ENCODE results near the gene RPL36AL. TPM values are rescaled to one million over a fixed set of nuclear protein-coding genes. Genes with fewer than 3 reads are reported as not detected.

Gene RPL36AL
- total RNA-seq, 1 donor from 2014 or later: 194 TPM

GRCh38 chr14:49594347-49595091 lies 25.9 kb downstream of the RPL36AL start:
- peaks cover 2% of the 10 kb centered on the region for H3K4me1 Mint-ChIP-seq (ENCODE audit: low read depth, unreplicated experiment)
- DNase-seq (ENCODE audit: low read depth) (peak; percentile 78), FAIRE-seq (no peak)
- H3K27me3 Mint-ChIP-seq (ENCODE audit: low read depth, unreplicated experiment): no peaks in the 10 kb centered on the region
- H3K4me3 Mint-ChIP-seq (ENCODE audit: unreplicated experiment): no peak overlapping the region
- Histone ChIP-seq H3K79me2 (ENCODE audit: insufficient read depth, low read length) (peaks cover 21% of the 10 kb centered on the region), H3K36me3 (ENCODE audit: insufficient read depth, low read length) (no peaks in the 10 kb centered on the region), H3K9ac (ENCODE audit: low read length) (no peak overlapping the region), H3K27me3 (ENCODE audit: insufficient read depth, low read length) (no peaks in the 10 kb centered on the region), H3K4me1 (ENCODE audit: insufficient read depth, low read length) (peaks cover 13% of the 10 kb centered on the region), H3K4me2 (ENCODE audit: low read length) (peak overlapping the region; percentile 23), H3K27ac (ENCODE audit: low read depth, low read length) (no peak overlapping the region), H3K4me3 (ENCODE audit: insufficient read depth, low read depth, low read length) (no peak overlapping the region), H3K9me3 (ENCODE audit: insufficient read depth, low read depth, low read length) (no peaks in the 10 kb centered on the region), H4K20me1 (ENCODE audit: insufficient read depth, low read length) (no peaks in the 10 kb centered on the region), H2AFZ (ENCODE audit: low read depth, low read length) (no peak overlapping the region)
- H3K9me3 Mint-ChIP-seq (ENCODE audit: unreplicated experiment): no peaks in the 10 kb centered on the region
- H3K27ac Mint-ChIP-seq (ENCODE audit: unreplicated experiment): peak overlapping the region; percentile 16
- TF ChIP-seq EZH2 (IDR thresholded peaks at IDR 0.05; ENCODE audit: insufficient read depth, low read length): no peak
- TF ChIP-seq, protein P1, sequence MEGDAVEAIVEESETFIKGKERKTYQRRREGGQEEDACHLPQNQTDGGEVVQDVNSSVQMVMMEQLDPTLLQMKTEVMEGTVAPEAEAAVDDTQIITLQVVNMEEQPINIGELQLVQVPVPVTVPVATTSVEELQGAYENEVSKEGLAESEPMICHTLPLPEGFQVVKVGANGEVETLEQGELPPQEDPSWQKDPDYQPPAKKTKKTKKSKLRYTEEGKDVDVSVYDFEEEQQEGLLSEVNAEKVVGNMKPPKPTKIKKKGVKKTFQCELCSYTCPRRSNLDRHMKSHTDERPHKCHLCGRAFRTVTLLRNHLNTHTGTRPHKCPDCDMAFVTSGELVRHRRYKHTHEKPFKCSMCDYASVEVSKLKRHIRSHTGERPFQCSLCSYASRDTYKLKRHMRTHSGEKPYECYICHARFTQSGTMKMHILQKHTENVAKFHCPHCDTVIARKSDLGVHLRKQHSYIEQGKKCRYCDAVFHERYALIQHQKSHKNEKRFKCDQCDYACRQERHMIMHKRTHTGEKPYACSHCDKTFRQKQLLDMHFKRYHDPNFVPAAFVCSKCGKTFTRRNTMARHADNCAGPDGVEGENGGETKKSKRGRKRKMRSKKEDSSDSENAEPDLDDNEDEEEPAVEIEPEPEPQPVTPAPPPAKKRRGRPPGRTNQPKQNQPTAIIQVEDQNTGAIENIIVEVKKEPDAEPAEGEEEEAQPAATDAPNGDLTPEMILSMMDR (IDR thresholded peaks at IDR 0.05; ENCODE audit: insufficient read depth, low read depth, low read length): no peak
- H3K36me3 Mint-ChIP-seq (ENCODE audit: low read depth, unreplicated experiment): peaks cover 2% of the 10 kb centered on the region

DNA sequence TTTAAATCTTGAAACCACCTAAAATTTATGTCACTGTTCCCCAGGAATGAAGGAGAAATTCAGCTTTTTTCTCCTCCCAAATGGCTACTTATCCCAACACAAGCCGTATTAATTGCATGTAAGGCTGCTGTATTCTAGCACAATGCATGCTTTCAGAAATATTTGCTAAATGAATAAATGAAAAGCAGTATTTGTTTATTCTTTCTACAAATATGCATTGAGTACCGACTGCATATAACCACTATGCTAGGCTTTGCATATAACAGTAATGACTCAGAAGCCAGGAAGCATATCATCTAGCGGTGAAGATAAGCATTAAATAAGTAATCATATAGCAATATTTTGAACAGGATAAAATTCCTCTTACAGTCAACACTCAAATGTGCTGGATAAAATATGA lies 27.4 kb downstream of the RPL36AL start:
- Histone ChIP-seq H3K9ac (ENCODE audit: low read length) (no peak overlapping the region), H3K27ac (ENCODE audit: low read depth, low read length) (no peak overlapping the region), H3K36me3 (ENCODE audit: insufficient read depth, low read length) (no peaks in the 10 kb centered on the region), H3K4me1 (ENCODE audit: insufficient read depth, low read length) (peaks cover 13% of the 10 kb centered on the region), H3K27me3 (ENCODE audit: insufficient read depth, low read length) (no peaks in the 10 kb centered on the region), H3K9me3 (ENCODE audit: insufficient read depth, low read depth, low read length) (no peaks in the 10 kb centered on the region), H3K4me2 (ENCODE audit: low read length) (peak overlapping the region; percentile 44), H4K20me1 (ENCODE audit: insufficient read depth, low read length) (no peaks in the 10 kb centered on the region), H2AFZ (ENCODE audit: low read depth, low read length) (no peak overlapping the region), H3K79me2 (ENCODE audit: insufficient read depth, low read length) (peaks cover 7% of the 10 kb centered on the region), H3K4me3 (ENCODE audit: insufficient read depth, low read depth, low read length) (no peak overlapping the region)
- Mint-ChIP-seq H3K4me1 (ENCODE audit: low read depth, unreplicated experiment) (peaks cover 2% of the 10 kb centered on the region), H3K27ac (ENCODE audit: unreplicated experiment) (no peak overlapping the region), H3K27me3 (ENCODE audit: low read depth, unreplicated experiment) (no peaks in the 10 kb centered on the region), H3K36me3 (ENCODE audit: low read depth, unreplicated experiment) (no peaks in the 10 kb centered on the region), H3K9me3 (ENCODE audit: unreplicated experiment) (no peaks in the 10 kb centered on the region), H3K4me3 (ENCODE audit: unreplicated experiment) (no peak overlapping the region)
- no peak for FAIRE-seq
- no peak for TF ChIP-seq EZH2 (IDR thresholded peaks at IDR 0.05; ENCODE audit: insufficient read depth, low read length)
- TF ChIP-seq, protein P1 (IDR thresholded peaks at IDR 0.05; ENCODE audit: insufficient read depth, low read depth, low read length): no peak
- peak; percentile 58 for DNase-seq (ENCODE audit: low read depth)

DNA sequence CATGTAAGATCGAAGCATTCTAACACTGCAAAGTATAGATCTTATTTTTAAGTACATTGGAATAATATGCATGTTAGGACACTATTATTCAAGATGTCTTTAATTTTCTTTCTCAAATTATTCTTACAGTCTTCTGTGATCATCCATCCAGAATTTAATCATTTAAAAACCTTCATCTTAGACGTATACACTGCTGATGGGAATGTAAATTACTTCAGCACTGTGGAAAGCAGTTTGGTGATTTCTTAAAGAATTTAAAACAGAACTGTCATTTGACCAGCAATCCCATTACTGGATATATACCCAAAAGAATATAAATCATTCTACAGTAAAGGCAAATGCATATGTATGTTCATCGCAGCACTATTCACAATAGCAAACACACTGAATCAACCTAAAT lies 31.0 kb downstream of the RPL36AL start:
- H3K9ac ChIP-seq (ENCODE audit: low read length): no peak overlapping the region
- no peaks in the 10 kb centered on the region for H3K27me3 ChIP-seq (ENCODE audit: insufficient read depth, low read length)
- H3K36me3 ChIP-seq (ENCODE audit: insufficient read depth, low read length): peaks cover 1% of the 10 kb centered on the region
- FAIRE-seq: no peak
- H3K4me1 Mint-ChIP-seq (ENCODE audit: low read depth, unreplicated experiment): no peaks in the 10 kb centered on the region
- no peaks in the 10 kb centered on the region for H3K9me3 ChIP-seq (ENCODE audit: insufficient read depth, low read depth, low read length)
- DNase-seq (ENCODE audit: low read depth): no peak
- peak overlapping the region; percentile 29 for H3K4me3 Mint-ChIP-seq (ENCODE audit: unreplicated experiment)
- H3K27ac Mint-ChIP-seq (ENCODE audit: unreplicated experiment): no peak overlapping the region
- peaks cover 7% of the 10 kb centered on the region for H3K36me3 Mint-ChIP-seq (ENCODE audit: low read depth, unreplicated experiment)
- no peak overlapping the region for H3K27ac ChIP-seq (ENCODE audit: low read depth, low read length)
- H3K4me3 ChIP-seq (ENCODE audit: insufficient read depth, low read depth, low read length): no peak overlapping the region
- H3K4me1 ChIP-seq (ENCODE audit: insufficient read depth, low read length): peaks cover 6% of the 10 kb centered on the region
- peaks cover 16% of the 10 kb centered on the region for H4K20me1 ChIP-seq (ENCODE audit: insufficient read depth, low read length)
- TF ChIP-seq, protein P1 (IDR thresholded peaks at IDR 0.05; ENCODE audit: insufficient read depth, low read depth, low read length): no peak
- TF ChIP-seq EZH2 (IDR thresholded peaks at IDR 0.05; ENCODE audit: insufficient read depth, low read length): no peak
- peaks cover 18% of the 10 kb centered on the region for H3K79me2 ChIP-seq (ENCODE audit: insufficient read depth, low read length)
- no peaks in the 10 kb centered on the region for H3K27me3 Mint-ChIP-seq (ENCODE audit: low read depth, unreplicated experiment)
- H2AFZ ChIP-seq (ENCODE audit: low read depth, low read length): no peak overlapping the region
- no peaks in the 10 kb centered on the region for H3K9me3 Mint-ChIP-seq (ENCODE audit: unreplicated experiment)
- H3K4me2 ChIP-seq (ENCODE audit: low read length): no peak overlapping the region

Measured in astrocyte (in vitro differentiated cells and primary cell).